ENCODE measurements around the gene CDK14. TPM values are rescaled to one million over a fixed set of nuclear protein-coding genes. Genes with fewer than 3 reads are reported as not detected.

CDK14 gene
- total and polyA plus RNA-seq, 2 of the 8 experiments (the other 6 are each of a cell fraction or from before 2014, with no cell fraction given): 5.5 to 47.3 TPM

GRCh38 chr7:90775383-90775965 lies 179.4 kb downstream of the CDK14 start (continued):
- TF ChIP-seq NANOG (IDR thresholded peaks at IDR 0.05; ENCODE audit: insufficient read depth, low read depth, low read length, poor library complexity, severe bottlenecking) (no peak), ATF2 (IDR thresholded peaks at IDR 0.05; ENCODE audit: low read length) (no peak), SIRT6 (IDR thresholded peaks at IDR 0.05; ENCODE audit: low read length) (no peak), RBBP5 (IDR thresholded peaks at IDR 0.05; ENCODE audit: borderline replicate concordance, low read depth, low read length) (no peak), BRCA1 (IDR thresholded peaks at IDR 0.05; ENCODE audit: low read depth, low read length) (no peak), SP1 (IDR thresholded peaks at IDR 0.05; ENCODE audit: low read depth, low read length) (no peak), GABPA (IDR thresholded peaks at IDR 0.05; ENCODE audit: borderline replicate concordance, insufficient read depth, low read length) (no peak)
